Kidney epithelial cell (primary cell): ENCODE measurements around the gene SPP1. TPM values are rescaled to one million over a fixed set of nuclear protein-coding genes. Genes with fewer than 3 reads are reported as not detected.
A peak's percentile ranks its signal among the peaks of the same experiment; 100 is the strongest.

ENCODE experiments used
- DNase-seq: peaks from one replicate; pipeline ENCODE4 v3.0.0-alpha.2; 2010; ENCODE audit warnings: low read depth
- H3K27me3 ChIP-seq: 2 replicates; pipeline ENCODE4 v1.6.0; 2011; ENCODE audit warnings: low read length; ENCODE audit not compliant: control insufficient read depth, insufficient read depth
- H3K36me3 ChIP-seq: 2 replicates; pipeline ENCODE4 v1.5.1; 2011; ENCODE audit warnings: low read length; ENCODE audit not compliant: control insufficient read depth, insufficient read depth
- H3K4me3 ChIP-seq: 2 replicates; pipeline ENCODE4 v1.5.1; 2011; ENCODE audit warnings: low read depth, mild to moderate bottlenecking, control low read depth, low read length
- total RNA-seq: library from RNA; depleted of rRNA; stranded (reverse); fragments of >200 nt; gene quantifications from 2 replicates; pipeline ENCODE4 v1.2.3, GENCODE V29; 2015
- TF ChIP-seq, protein P1 (sequence below): IDR thresholded peaks from 2 replicates; pipeline ENCODE4 v1.5.1; 2011; ENCODE audit warnings: mild to moderate bottlenecking, moderate library complexity, low read length, control low read depth, inconsistent platforms; ENCODE audit not compliant: insufficient read depth, poor library complexity, severe bottlenecking

Gene SPP1
- total RNA-seq, 1 donor from 2014 or later, result 160 TPM

DNA sequence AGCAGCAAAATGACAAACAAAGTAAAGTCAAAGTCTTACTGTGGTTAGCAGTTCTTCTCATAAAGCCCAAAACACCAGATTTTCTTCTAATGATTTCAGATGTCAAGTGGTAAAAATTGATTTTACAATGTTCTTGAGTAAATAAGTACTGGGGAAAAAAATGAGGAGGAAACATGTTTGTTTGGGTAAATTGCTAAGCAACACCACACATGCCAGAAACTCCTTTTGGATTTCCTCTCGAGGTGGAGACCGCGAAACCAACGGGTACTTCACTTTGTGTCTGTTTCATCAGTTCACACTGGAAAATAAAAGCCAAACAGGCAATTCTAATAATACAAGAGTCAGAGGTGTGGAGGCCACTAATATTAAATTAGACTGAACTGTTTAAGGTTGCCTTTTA, 27.3 kb downstream of the SPP1 start:
- H3K36me3 ChIP-seq, result no peaks in the 10 kb centered on the region
- DNase-seq, result no peak
- H3K4me3 ChIP-seq, result no peak overlapping the region
- H3K27me3 ChIP-seq, result no peaks in the 10 kb centered on the region
- TF ChIP-seq, protein P1, sequence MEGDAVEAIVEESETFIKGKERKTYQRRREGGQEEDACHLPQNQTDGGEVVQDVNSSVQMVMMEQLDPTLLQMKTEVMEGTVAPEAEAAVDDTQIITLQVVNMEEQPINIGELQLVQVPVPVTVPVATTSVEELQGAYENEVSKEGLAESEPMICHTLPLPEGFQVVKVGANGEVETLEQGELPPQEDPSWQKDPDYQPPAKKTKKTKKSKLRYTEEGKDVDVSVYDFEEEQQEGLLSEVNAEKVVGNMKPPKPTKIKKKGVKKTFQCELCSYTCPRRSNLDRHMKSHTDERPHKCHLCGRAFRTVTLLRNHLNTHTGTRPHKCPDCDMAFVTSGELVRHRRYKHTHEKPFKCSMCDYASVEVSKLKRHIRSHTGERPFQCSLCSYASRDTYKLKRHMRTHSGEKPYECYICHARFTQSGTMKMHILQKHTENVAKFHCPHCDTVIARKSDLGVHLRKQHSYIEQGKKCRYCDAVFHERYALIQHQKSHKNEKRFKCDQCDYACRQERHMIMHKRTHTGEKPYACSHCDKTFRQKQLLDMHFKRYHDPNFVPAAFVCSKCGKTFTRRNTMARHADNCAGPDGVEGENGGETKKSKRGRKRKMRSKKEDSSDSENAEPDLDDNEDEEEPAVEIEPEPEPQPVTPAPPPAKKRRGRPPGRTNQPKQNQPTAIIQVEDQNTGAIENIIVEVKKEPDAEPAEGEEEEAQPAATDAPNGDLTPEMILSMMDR, result no peak

DNA sequence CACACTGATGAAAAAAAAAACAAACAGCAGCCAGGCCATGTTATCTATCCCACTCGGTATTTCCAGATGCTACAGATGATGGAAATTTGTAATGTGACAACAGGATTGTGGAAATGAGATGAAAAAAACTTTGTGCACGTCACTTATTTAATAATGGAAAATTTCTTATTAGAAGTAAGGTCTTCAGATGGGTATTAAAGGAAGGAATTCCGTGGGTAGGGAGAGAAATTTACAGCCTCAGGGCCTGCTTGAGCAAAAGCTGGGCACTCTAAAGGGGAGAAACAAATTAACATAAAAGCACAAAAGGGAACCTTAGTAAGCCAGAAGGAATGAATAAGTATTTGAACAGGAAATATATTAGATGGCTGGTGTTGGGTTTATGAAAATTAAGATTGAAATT, 27.7 kb downstream of the SPP1 start:
- H3K36me3 ChIP-seq, result no peaks in the 10 kb centered on the region
- TF ChIP-seq, protein P1, result no peak
- H3K27me3 ChIP-seq, result no peaks in the 10 kb centered on the region
- no peak overlapping the region for H3K4me3 ChIP-seq
- no peak for DNase-seq

DNA sequence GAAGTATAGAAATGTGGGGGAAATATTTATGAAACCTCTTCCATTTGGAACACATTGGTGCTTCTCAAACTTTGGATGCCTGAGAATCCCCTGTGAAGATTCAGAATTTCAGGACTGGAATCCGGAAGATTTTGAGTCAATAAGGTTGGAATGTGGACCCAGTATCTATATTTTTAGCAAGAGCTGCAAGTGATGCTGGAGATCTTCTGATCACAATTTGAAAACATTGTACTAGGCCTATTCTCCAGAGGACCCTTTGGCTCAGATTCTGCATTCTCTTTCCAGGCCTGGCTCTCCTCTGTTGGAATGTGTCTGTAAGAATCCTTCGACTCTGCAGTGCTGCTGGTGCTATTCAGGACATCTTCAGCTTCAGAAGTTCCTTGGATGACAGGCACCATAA, 29.6 kb downstream of the SPP1 start:
- TF ChIP-seq, protein P1, result no peak
- H3K27me3 ChIP-seq, result no peaks in the 10 kb centered on the region
- H3K36me3 ChIP-seq, result no peaks in the 10 kb centered on the region
- DNase-seq, result no peak
- no peak overlapping the region for H3K4me3 ChIP-seq

DNA sequence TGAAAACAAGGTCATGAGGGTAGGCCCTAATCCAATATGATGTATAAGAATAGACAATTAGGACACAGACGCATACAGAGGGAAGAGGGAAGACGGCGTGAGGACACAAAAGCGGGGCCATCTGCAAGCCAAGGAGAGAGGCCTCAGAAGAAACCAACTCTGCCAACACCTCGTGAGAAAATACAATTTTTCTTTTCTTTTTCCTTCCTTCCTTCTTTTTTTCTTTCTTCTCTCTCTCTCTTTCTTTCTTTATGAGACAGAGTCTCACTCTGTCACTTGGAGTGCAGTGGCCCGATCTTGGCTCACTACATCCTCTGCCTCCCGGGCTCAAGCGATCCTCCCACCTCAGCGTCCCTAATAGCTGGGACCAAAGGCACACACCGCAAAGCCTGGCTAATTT, 30.4 kb downstream of the SPP1 start:
- Histone ChIP-seq H3K36me3 (no peaks in the 10 kb centered on the region), H3K4me3 (no peak overlapping the region), H3K27me3 (no peaks in the 10 kb centered on the region)
- TF ChIP-seq, protein P1, result no peak
- no peak for DNase-seq

DNA sequence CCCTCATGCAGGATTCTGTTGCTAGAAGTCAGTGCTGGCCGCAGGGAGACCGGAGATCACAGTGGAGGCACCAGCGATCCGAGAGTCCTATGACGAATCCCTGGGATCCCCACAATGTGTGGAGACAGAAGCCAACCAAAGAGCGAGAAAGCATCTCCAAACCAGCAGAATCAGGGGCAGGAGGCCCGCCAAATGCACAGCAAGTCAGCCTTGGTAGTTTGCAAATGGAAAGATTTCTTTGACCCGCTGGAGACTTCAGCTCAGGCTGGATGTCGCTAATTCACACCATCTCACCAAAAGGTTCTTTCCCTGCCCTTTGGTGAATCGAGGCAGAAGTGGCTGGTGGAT, 31.4 kb downstream of the SPP1 start:
- Histone ChIP-seq H3K27me3 (no peaks in the 10 kb centered on the region), H3K4me3 (peak overlapping the region; percentile 92)
- TF ChIP-seq, protein P1, result no peak

DNA sequence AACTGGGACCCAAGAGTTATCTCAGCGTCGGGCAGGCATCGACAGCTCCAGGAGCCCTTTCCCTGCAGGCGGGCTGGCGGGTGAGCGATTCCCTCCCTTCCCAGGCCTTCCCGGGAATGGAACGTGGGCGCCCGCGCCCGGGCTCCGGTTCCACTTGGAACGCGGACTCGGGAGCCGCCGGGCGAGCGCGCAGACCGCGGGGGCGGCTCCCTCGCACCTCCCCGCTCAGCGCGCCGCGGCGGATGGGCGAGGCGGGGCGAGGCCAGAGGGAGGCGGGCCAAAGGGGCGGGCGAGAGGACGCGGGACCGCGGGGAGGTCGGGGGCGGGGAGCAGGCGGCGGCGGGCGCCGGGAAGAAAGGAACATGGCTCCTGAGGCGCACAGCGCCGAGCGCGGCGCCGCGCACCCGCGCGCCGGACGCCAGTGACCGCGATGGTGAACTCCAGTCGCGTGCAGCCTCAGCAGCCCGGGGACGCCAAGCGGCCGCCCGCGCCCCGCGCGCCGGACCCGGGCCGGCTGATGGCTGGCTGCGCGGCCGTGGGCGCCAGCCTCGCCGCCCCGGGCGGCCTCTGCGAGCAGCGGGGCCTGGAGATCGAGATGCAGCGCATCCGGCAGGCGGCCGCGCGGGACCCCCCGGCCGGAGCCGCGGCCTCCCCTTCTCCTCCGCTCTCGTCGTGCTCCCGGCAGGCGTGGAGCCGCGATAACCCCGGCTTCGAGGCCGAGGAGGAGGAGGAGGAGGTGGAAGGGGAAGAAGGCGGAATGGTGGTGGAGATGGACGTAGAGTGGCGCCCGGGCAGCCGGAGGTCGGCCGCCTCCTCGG, 32.0 kb downstream of the SPP1 start, which contains the start of gene PKD2:
TSS of gene PKD2 (plus strand) at position 332 of the 818 bp plus-strand sequence. CDS start at position 431, 99 bp downstream.
- DNase-seq, result no peak
- Histone ChIP-seq H3K4me3 (peak within 1 kb of the TSS; percentile 92), H3K27me3 (no peaks in the 10 kb centered on the region), H3K36me3 (no peaks in the 10 kb centered on the region)
- TF ChIP-seq, protein P1, result no peak

More for the DNA sequence above, 31.4 kb downstream of the SPP1 start:
- no peaks in the 10 kb centered on the region for H3K36me3 ChIP-seq
- DNase-seq, result no peak
